Skeletal muscle tissue (tissue), 5 donors: Measurements from ENCODE around the gene TNKS2. TPM values are rescaled to one million over a fixed set of nuclear protein-coding genes. Genes with fewer than 3 reads are reported as not detected.

Experiments
- H3K27ac ChIP-seq: one replicate; pipeline ENCODE4 v1.7.0; 2013; ENCODE audit warnings: mild to moderate bottlenecking, low read depth, low read length, inconsistent platforms
- H3K27me3 ChIP-seq, 3 donors: one replicate each; pipeline ENCODE4 v1.7.0; 2013; ENCODE audit warnings: low read length in 3 of 3; ENCODE audit not compliant: control insufficient read depth in 3 of 3, insufficient read depth in 3 of 3
- H3K36me3 ChIP-seq, 3 donors: one replicate each; pipeline ENCODE4 v1.7.0; 2013; ENCODE audit warnings: low read length in 3 of 3; ENCODE audit not compliant: control insufficient read depth in 3 of 3, insufficient read depth in 3 of 3
- H3K4me1 ChIP-seq, 3 donors: one replicate each; pipeline ENCODE4 v1.7.0; 2013; ENCODE audit warnings: low read length in 3 of 3, mild to moderate bottlenecking in 3 of 3; ENCODE audit not compliant: control insufficient read depth in 3 of 3, insufficient read depth in 3 of 3
- H3K4me3 ChIP-seq, 3 donors: one replicate each; pipeline ENCODE4 v1.7.0; 2013; ENCODE audit warnings: low read length in 3 of 3
- H3K9ac ChIP-seq, 3 donors: one replicate each; pipeline ENCODE4 v1.7.0; 2013; ENCODE audit warnings: low read length in 3 of 3, mild to moderate bottlenecking in 3 of 3, moderate library complexity in 2 of 3, low read depth in 1 of 3
- H3K9me3 ChIP-seq, 3 donors: one replicate each; pipeline ENCODE4 v1.7.0; 2013; ENCODE audit warnings: low read length in 3 of 3; ENCODE audit not compliant: control insufficient read depth in 3 of 3
- small RNA-seq: library from RNA; depleted of rRNA; stranded (forward); fragments of <200 nt; gene quantifications from one replicate; pipeline ENCODE3, GENCODE V24; 2014
- total RNA-seq: library from RNA; depleted of rRNA; stranded (reverse); fragments of >200 nt; gene quantifications from one replicate; pipeline ENCODE4 v1.2.3, GENCODE V29; 2014
- donor health status: Osteomylitis.

Gene TNKS2
- total RNA-seq, 1 donor from 2014 or later, result 41.2 TPM

GRCh38 chr10:91907033-91907594, 108.9 kb downstream of the TNKS2 start:
- Histone ChIP-seq H3K27ac (no peak overlapping the region), H3K27me3 (no peaks in the 10 kb centered on the region), H3K9me3 (no peaks in the 10 kb centered on the region), H3K4me3 (peak overlapping the region in 1 of 3 donors; percentile 38), H3K9ac (no peak overlapping the region), H3K4me1 (peaks cover 7 to 15% (median 10%) of the 10 kb centered on the region in 3 donors), H3K36me3 (no peaks in the 10 kb centered on the region)

GRCh38 chr10:91907914-91908336, 109.7 kb downstream of the TNKS2 start:
- peak overlapping the region; percentile 54 to 76 (median 60) for H3K9ac ChIP-seq
- H3K9me3 ChIP-seq, result no peaks in the 10 kb centered on the region
- H3K4me3 ChIP-seq, result peak overlapping the region; percentile 77 to 85 (median 79)
- no peaks in the 10 kb centered on the region for H3K27me3 ChIP-seq
- H3K27ac ChIP-seq, result no peak overlapping the region
- peaks cover 7 to 15% (median 10%) of the 10 kb centered on the region in 3 donors for H3K4me1 ChIP-seq
- no peaks in the 10 kb centered on the region for H3K36me3 ChIP-seq

- Histone ChIP-seq H3K36me3 (no peaks in the 10 kb centered on the region), H3K9ac (peak overlapping the region; percentile 60 to 76 (median 61)), H3K27me3 (no peaks in the 10 kb centered on the region), H3K27ac (no peak overlapping the region), H3K9me3 (no peaks in the 10 kb centered on the region), H3K4me1 (peaks cover 7 to 15% (median 10%) of the 10 kb centered on the region in 3 donors), H3K4me3 (peak overlapping the region; percentile 77 to 85 (median 79))
Measured at GRCh38 chr10:91908337-91909116, 110.3 kb downstream of the TNKS2 start.

- Histone ChIP-seq H3K27ac (no peak within 1 kb of the TSS), H3K36me3 (no peaks in the 10 kb centered on the region), H3K9ac (peak within 1 kb of the TSS; percentile 60 to 76 (median 61)), H3K27me3 (no peaks in the 10 kb centered on the region), H3K9me3 (no peaks in the 10 kb centered on the region), H3K4me3 (peak within 1 kb of the TSS; percentile 77 to 85 (median 79)), H3K4me1 (peaks cover 7 to 15% (median 10%) of the 10 kb centered on the region in 3 donors)
Measured at GRCh38 chr10:91909117-91909677, 111.0 kb downstream of the TNKS2 start, which contains the start of gene FGFBP3. TSS of gene FGFBP3 (minus strand) at chr10:91909486. CDS start at chr10:91908969, 517 bp downstream.

GRCh38 chr10:91910467-91910866, 112.2 kb downstream of the TNKS2 start:
- Histone ChIP-seq H3K27ac (no peak overlapping the region), H3K9me3 (no peaks in the 10 kb centered on the region), H3K27me3 (no peaks in the 10 kb centered on the region), H3K9ac (no peak overlapping the region), H3K36me3 (no peaks in the 10 kb centered on the region), H3K4me3 (no peak overlapping the region), H3K4me1 (peaks cover 7 to 15% (median 10%) of the 10 kb centered on the region in 3 donors)

Small RNAs within 50 kb of the gene (small RNA-seq; reads per million reads assigned to genes)
- gene AL359198.2 (not detected), gene SRP9P1 (not detected)

Other genes starting within 250 kb of the TNKS2 start
- gene PPP1R3C, start 165.4 kb upstream of the TNKS2 start, total RNA-seq, result 218 TPM
- gene FGFBP3, start 111.1 kb downstream of the TNKS2 start, total RNA-seq, result 1.6 TPM
- 35.5 TPM for gene BTAF1, start 125.3 kb downstream of the TNKS2 start, total RNA-seq